H9 (cell line): ENCODE data around the gene WDHD1. TPM values are rescaled to one million over a fixed set of nuclear protein-coding genes. Genes with fewer than 3 reads are reported as not detected.

Source experiments
- DNase-seq: peaks from one replicate; pipeline ENCODE4 v3.0.0-alpha.2; 2017
- H2AFZ ChIP-seq: one replicate; pipeline ENCODE4 v1.6.1; 2013; ENCODE audit warnings: mild to moderate bottlenecking, low read length, control low read depth, moderate library complexity
- H2AK5ac ChIP-seq: 2 replicates; pipeline ENCODE4 v1.6.1; 2013; ENCODE audit warnings: low read length, control low read depth, mixed read lengths; ENCODE audit not compliant: insufficient read length
- H2BK120ac ChIP-seq: one replicate; pipeline ENCODE4 v1.6.1; 2013; ENCODE audit warnings: low read depth, mild to moderate bottlenecking, low read length, control low read depth, inconsistent platforms; ENCODE audit not compliant: poor library complexity, severe bottlenecking
- H2BK12ac ChIP-seq: 2 replicates; pipeline ENCODE4 v1.6.1; 2013; ENCODE audit warnings: low read length, control low read depth, mixed read lengths, low read depth; ENCODE audit not compliant: insufficient read length
- H2BK15ac ChIP-seq: 2 replicates; pipeline ENCODE4 v1.6.1; 2013; ENCODE audit warnings: low read depth, low read length, control low read depth
- H2BK20ac ChIP-seq: one replicate; pipeline ENCODE4 v1.6.1; 2013; ENCODE audit warnings: low read depth, mild to moderate bottlenecking, low read length, control low read depth, inconsistent platforms; ENCODE audit not compliant: poor library complexity, severe bottlenecking
- H2BK5ac ChIP-seq: 2 replicates; pipeline ENCODE4 v1.6.1; 2013; ENCODE audit warnings: low read length, control low read depth, mixed read lengths; ENCODE audit not compliant: insufficient read length
- H3K14ac ChIP-seq: 2 replicates; pipeline ENCODE4 v1.6.1; 2013; ENCODE audit warnings: low read length, control low read depth; ENCODE audit not compliant: insufficient read depth
- H3K18ac ChIP-seq: 2 replicates; pipeline ENCODE4 v1.6.1; 2013; ENCODE audit warnings: low read depth, mild to moderate bottlenecking, mixed read lengths, low read length, control low read depth; ENCODE audit not compliant: insufficient read length
- H3K23ac ChIP-seq: 2 replicates; pipeline ENCODE4 v1.6.1; 2013; ENCODE audit warnings: low read length, control low read depth, mixed read lengths, low read depth; ENCODE audit not compliant: insufficient read length
- H3K23me2 ChIP-seq: 2 replicates; pipeline ENCODE4 v1.6.1; 2013; ENCODE audit warnings: low read depth, mild to moderate bottlenecking, mixed read lengths, low read length, control low read depth; ENCODE audit not compliant: insufficient read length, poor library complexity, severe bottlenecking
- H3K27ac ChIP-seq: 2 replicates; pipeline ENCODE4 v1.5.1; 2013; ENCODE audit warnings: low read length, control low read depth, mixed read lengths, low read depth; ENCODE audit not compliant: insufficient read length
- H3K27me3 ChIP-seq: 2 replicates; pipeline ENCODE4 v1.6.1; 2013; ENCODE audit warnings: low read length, control low read depth, inconsistent platforms; ENCODE audit not compliant: insufficient read depth
- H3K4ac ChIP-seq: 2 replicates; pipeline ENCODE4 v1.6.1; 2013; ENCODE audit warnings: low read depth, mild to moderate bottlenecking, control low read depth, inconsistent platforms, low read length, moderate library complexity
- H3K4me1 ChIP-seq: 2 replicates; pipeline ENCODE4 v1.6.1; 2013; ENCODE audit warnings: low read length, control low read depth, inconsistent platforms; ENCODE audit not compliant: insufficient read depth
- H3K4me2 ChIP-seq: 2 replicates; pipeline ENCODE4 v1.6.1; 2013; ENCODE audit warnings: low read length, control low read depth, mixed read lengths; ENCODE audit not compliant: insufficient read length, insufficient read depth
- H3K56ac ChIP-seq: 2 replicates; pipeline ENCODE4 v1.6.1; 2013; ENCODE audit warnings: low read depth, mild to moderate bottlenecking, mixed read lengths, low read length, control low read depth; ENCODE audit not compliant: insufficient read length
- H3K79me1 ChIP-seq: 2 replicates; pipeline ENCODE4 v1.6.1; 2013; ENCODE audit warnings: low read depth, mild to moderate bottlenecking, moderate library complexity, low read length, control low read depth, inconsistent platforms; ENCODE audit not compliant: insufficient read depth, poor library complexity, severe bottlenecking
- H3K79me2 ChIP-seq: 2 replicates; pipeline ENCODE4 v1.6.1; 2013; ENCODE audit warnings: low read length, control low read depth, inconsistent platforms; ENCODE audit not compliant: insufficient read depth
- H3K9ac ChIP-seq: 2 replicates; pipeline ENCODE4 v1.6.1; 2013; ENCODE audit warnings: low read length, control low read depth, mixed read lengths; ENCODE audit not compliant: insufficient read length; ENCODE audit errors: extremely low read depth
- H3K9me3 ChIP-seq: one replicate; pipeline ENCODE4 v1.6.1; 2013; ENCODE audit warnings: low read depth, low read length, inconsistent platforms; ENCODE audit not compliant: control insufficient read depth
- H3T11ph ChIP-seq: one replicate; pipeline ENCODE4 v1.6.1; 2013; ENCODE audit warnings: mild to moderate bottlenecking, low read length, control low read depth, inconsistent platforms
- H4K20me1 ChIP-seq: one replicate; pipeline ENCODE4 v1.6.1; 2013; ENCODE audit not compliant: control insufficient read depth, insufficient read length, insufficient read depth
- H4K5ac ChIP-seq: 2 replicates; pipeline ENCODE4 v1.6.1; 2013; ENCODE audit warnings: low read depth, mild to moderate bottlenecking, mixed read lengths, low read length, control low read depth; ENCODE audit not compliant: insufficient read length
- H4K8ac ChIP-seq: replicated peaks from 2 replicates; pipeline ENCODE4 v1.6.1; 2013; ENCODE audit warnings: low read length, control low read depth, mixed read lengths, low read depth; ENCODE audit not compliant: insufficient read length
- H4K91ac ChIP-seq: 2 replicates; pipeline ENCODE4 v1.6.1; 2013; ENCODE audit warnings: low read depth, mild to moderate bottlenecking, moderate library complexity, mixed read lengths, low read length, control low read depth; ENCODE audit not compliant: insufficient read length
- H3K27ac Mint-ChIP-seq, 3 experiments: 2 replicates in 2 of 3; 3 replicates in 1 of 3; pipeline ENCODE4 v1.8.0; 2020 to 2021; ENCODE audit warnings: mixed read lengths in 3 of 3, mild to moderate bottlenecking in 1 of 3, moderate library complexity in 1 of 3
- H3K27me3 Mint-ChIP-seq: 2 replicates; pipeline ENCODE4 v1.8.0; 2021; ENCODE audit warnings: low read depth, mild to moderate bottlenecking, moderate library complexity, mixed read lengths
- H3K36me3 Mint-ChIP-seq, 3 experiments: 2 replicates in 2 of 3; 3 replicates in 1 of 3; pipeline ENCODE4 v1.8.0; 2020 to 2021; ENCODE audit warnings: low read depth in 3 of 3, mixed read lengths in 3 of 3; ENCODE audit not compliant: insufficient read depth in 1 of 3
- H3K4me1 Mint-ChIP-seq, 2 experiments: 2 replicates each; pipeline ENCODE4 v1.8.0; 2020; ENCODE audit warnings: mixed read lengths in 2 of 2
- H3K4me3 Mint-ChIP-seq, 2 experiments: 2 replicates in 1 of 2; 3 replicates in 1 of 2; pipeline ENCODE4 v1.8.0; 2020 to 2021; ENCODE audit warnings: mild to moderate bottlenecking in 2 of 2, mixed read lengths in 2 of 2, moderate library complexity in 1 of 2
- H3K9me3 Mint-ChIP-seq, 2 experiments: 2 replicates in 1 of 2; 3 replicates in 1 of 2; pipeline ENCODE4 v1.8.0; 2020; ENCODE audit warnings: mild to moderate bottlenecking in 2 of 2, mixed read lengths in 2 of 2, moderate library complexity in 1 of 2
- WGBS: extraction: QIAGEN DNeasy Blood & Tissue Kit; methylation state at CpG from one replicate; pipeline ENCODE4 v1.1.7; 2013; ENCODE audit warnings: missing lambda C conversion rate, low lambda C conversion rate, mixed read lengths; ENCODE audit not compliant: insufficient read length; ENCODE audit errors: extremely low coverage; 5-methylcytosine and 5-hydroxymethylcytosine counted together
- total RNA-seq: library from RNA; stranded (reverse); gene quantifications from 2 replicates; pipeline ENCODE4 v1.2.1, GENCODE V29; 2021
- TF ChIP-seq, protein P1 (sequence below): fragments of 200-600 bp; sonication (generic); conservative IDR thresholded peaks from 3 replicates; pipeline ENCODE4 v1.8.0; 2021; ENCODE audit warnings: antibody characterized with exemption, mild to moderate bottlenecking

Gene WDHD1
- total RNA-seq, 1 experiment from 2014 or later = 93.7 TPM

- no peaks in the 10 kb centered on the region for H3K36me3 Mint-ChIP-seq
- H3K27ac ChIP-seq = no peak overlapping the region
Measured at GRCh38 chr14:54891471-54892245, 135.2 kb downstream of the WDHD1 start.

More at GRCh38 chr14:54891471-54892245, 135.2 kb downstream of the WDHD1 start:
- H2BK20ac ChIP-seq = no peak overlapping the region
- no peaks in the 10 kb centered on the region for H3K27me3 Mint-ChIP-seq
- no peaks in the 10 kb centered on the region for H3K23me2 ChIP-seq
- H3K4me1 Mint-ChIP-seq = peaks cover 12 to 14% of the 10 kb centered on the region in 2 experiments
- H3K14ac ChIP-seq = no peak overlapping the region
- no peaks in the 10 kb centered on the region for H3K9me3 Mint-ChIP-seq
- H2BK15ac ChIP-seq = no peak overlapping the region
- H3K4me1 ChIP-seq = no peaks in the 10 kb centered on the region
- no peak overlapping the region for H3K9ac ChIP-seq
- TF ChIP-seq, protein P1, sequence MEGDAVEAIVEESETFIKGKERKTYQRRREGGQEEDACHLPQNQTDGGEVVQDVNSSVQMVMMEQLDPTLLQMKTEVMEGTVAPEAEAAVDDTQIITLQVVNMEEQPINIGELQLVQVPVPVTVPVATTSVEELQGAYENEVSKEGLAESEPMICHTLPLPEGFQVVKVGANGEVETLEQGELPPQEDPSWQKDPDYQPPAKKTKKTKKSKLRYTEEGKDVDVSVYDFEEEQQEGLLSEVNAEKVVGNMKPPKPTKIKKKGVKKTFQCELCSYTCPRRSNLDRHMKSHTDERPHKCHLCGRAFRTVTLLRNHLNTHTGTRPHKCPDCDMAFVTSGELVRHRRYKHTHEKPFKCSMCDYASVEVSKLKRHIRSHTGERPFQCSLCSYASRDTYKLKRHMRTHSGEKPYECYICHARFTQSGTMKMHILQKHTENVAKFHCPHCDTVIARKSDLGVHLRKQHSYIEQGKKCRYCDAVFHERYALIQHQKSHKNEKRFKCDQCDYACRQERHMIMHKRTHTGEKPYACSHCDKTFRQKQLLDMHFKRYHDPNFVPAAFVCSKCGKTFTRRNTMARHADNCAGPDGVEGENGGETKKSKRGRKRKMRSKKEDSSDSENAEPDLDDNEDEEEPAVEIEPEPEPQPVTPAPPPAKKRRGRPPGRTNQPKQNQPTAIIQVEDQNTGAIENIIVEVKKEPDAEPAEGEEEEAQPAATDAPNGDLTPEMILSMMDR = no peak
- H3K4me2 ChIP-seq = no peak overlapping the region
- no peak overlapping the region for H3K4me3 Mint-ChIP-seq
- H4K20me1 ChIP-seq = no peaks in the 10 kb centered on the region
- no peak overlapping the region for H4K5ac ChIP-seq
- H2BK5ac ChIP-seq = no peak overlapping the region
- H3K79me1 ChIP-seq = no peaks in the 10 kb centered on the region
- no peaks in the 10 kb centered on the region for H3K9me3 ChIP-seq
- H4K91ac ChIP-seq = no peak overlapping the region
- no peak overlapping the region for H3K56ac ChIP-seq
- no CpG with 5 or more reads among the region's 10 CpGs for WGBS
- no peak overlapping the region for H4K8ac ChIP-seq
- DNase-seq = no peak
- H3K27ac Mint-ChIP-seq = no peak overlapping the region
- no peak overlapping the region for H2AK5ac ChIP-seq
- no peak overlapping the region for H3K4ac ChIP-seq
- no peak overlapping the region for H3K23ac ChIP-seq
- no peak overlapping the region for H3K18ac ChIP-seq
- H2BK120ac ChIP-seq = no peak overlapping the region
- no peak overlapping the region for H2AFZ ChIP-seq
- H3K79me2 ChIP-seq = no peaks in the 10 kb centered on the region
- no peak overlapping the region for H3T11ph ChIP-seq
- no peaks in the 10 kb centered on the region for H3K27me3 ChIP-seq
- H2BK12ac ChIP-seq = no peak overlapping the region
